Sigmoid colon (tissue), 4 donors: ENCODE results near the gene CAMSAP2.

ENCODE experiments used
- CTCF ChIP-seq, 4 experiments: fragments of 450-650 bp in 3 of 4; fragments of 200-600 bp in 1 of 4; IDR thresholded peaks; one replicate each; pipeline ENCODE4 v1.5.1; 2016 to 2019; ENCODE audit warnings: antibody characterized with exemption in 4 of 4, mild to moderate bottlenecking in 3 of 4, moderate library complexity in 2 of 4
- EP300 ChIP-seq, 4 donors: sonication (generic); formaldehyde crosslinking; IDR thresholded peaks; one replicate each; pipeline ENCODE4 v1.6.1; 2017; ENCODE audit warnings: antibody characterized with exemption in 4 of 4
- POLR2A ChIP-seq, 2 donors: fragments of 450-650 bp; IDR thresholded peaks; one replicate each; pipeline ENCODE4 v1.6.1; 2016; ENCODE audit warnings: antibody characterized with exemption in 2 of 2, mild to moderate bottlenecking in 2 of 2, moderate library complexity in 2 of 2
- POLR2AphosphoS5 ChIP-seq, 4 donors: sonication (generic); formaldehyde crosslinking; IDR thresholded peaks; one replicate each; pipeline ENCODE4 v1.6.1; 2017; ENCODE audit warnings: antibody characterized with exemption in 4 of 4

DNA sequence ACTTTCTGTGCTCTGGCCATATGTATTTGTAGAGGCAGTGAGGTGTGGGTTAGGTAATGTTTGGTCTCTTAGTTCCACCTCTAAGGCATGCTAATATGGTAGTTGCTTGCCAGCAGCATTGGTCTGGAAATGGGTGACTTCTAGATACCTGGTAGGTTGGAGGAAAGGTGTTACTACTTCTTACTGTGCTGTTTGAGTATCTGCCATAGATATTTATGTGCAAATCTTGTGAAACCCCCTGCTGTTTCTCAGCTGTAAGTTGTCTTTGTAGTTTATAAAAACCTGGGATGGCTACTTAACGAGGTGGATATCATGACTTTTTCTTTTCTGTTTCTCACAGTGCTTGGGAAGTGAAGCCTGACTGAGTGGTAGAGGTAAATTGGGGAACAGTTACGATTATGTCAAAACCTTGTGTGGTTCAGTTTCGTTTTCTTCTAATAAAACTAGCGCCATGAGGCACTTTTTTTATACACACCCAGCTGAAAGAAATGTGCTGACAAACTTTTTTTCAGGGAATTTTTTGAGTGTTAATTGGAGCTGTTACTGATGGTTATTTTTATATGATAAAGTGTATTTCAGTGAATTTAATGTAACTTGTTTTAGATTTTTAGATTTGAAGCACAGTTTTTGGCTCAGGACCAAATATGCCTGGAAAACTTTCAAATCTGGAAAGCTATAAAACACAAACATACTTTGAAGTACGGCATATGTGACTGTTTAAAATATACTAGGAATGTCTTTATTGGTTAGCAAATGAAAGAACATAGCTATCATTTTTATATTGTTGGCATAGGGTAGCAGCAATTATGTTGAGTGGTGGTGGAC is 42.1 kb downstream of the CAMSAP2 start:
- TF ChIP-seq POLR2A (IDR thresholded peaks at IDR 0.05): no peak
- no peak for TF ChIP-seq CTCF (IDR thresholded peaks at IDR 0.05)
- peak in 1 of 4 donors; percentile 23 for TF ChIP-seq POLR2AphosphoS5 (IDR thresholded peaks at IDR 0.05)
- TF ChIP-seq EP300 (IDR thresholded peaks at IDR 0.05): no peak
